ENCODE measurements around the gene PRCC. TPM values are rescaled to one million over a fixed set of nuclear protein-coding genes. Genes with fewer than 3 reads are reported as not detected.
A peak's percentile ranks its signal among the peaks of the same experiment; 100 is the strongest.

Gene PRCC
- total RNA-seq, 4 donors from 2014 or later: 22.7 to 71.9 (median 29.1) TPM

DNA sequence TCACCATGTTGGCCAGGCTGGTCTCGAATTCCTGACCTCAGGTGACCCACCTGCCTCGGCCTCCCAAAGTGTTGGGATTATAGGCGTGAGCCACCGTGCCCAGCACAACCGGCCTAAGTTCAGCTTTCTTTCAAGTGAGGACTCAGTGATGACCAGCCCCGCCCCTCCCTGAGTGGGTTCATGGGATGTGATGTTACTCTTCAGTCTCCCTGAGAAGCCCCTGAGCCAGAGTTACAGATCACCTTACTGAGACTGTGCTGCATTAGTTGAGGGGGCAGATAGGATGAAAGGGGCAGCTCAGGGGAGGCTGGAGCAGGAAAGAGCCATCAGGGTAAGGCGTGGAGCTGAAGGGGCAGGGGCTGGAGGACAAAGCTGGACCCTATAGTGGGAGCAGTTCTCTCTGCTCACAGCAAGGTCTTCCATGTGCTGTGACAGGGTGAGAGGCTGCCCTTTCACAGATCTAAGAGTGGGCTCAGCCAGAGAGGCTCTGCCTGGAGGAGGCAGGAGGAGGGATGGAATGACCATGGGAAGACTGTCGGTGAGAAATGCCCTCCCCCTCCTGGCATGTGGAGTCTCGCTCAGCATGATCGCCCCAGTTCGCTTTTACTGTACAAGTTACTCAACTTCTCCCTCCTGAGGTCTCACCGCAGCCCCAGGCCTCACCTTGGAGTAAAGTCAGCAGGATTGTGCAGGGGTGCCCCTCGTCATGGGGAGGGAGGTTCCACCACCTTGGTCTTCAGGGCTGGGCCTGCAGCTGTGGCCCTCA, 35.9 kb downstream of the PRCC start:
- DNase-seq: no peak
- Histone ChIP-seq H3K4me1 (peaks cover 5 to 20% of the 10 kb centered on the region in 2 donors), H3K36me3 (no peaks in the 10 kb centered on the region), H3K9me3 (no peaks in the 10 kb centered on the region), H3K27me3 (no peaks in the 10 kb centered on the region), H3K4me3 (no peak overlapping the region), H3K27ac (no peak overlapping the region)
- intact Hi-C loops (cut with DNase I; ENCODE audit: low total_unique reads): no loop called here
- no peak for TF ChIP-seq POLR2A (IDR thresholded peaks at IDR 0.05)
- TF ChIP-seq, protein P1, sequence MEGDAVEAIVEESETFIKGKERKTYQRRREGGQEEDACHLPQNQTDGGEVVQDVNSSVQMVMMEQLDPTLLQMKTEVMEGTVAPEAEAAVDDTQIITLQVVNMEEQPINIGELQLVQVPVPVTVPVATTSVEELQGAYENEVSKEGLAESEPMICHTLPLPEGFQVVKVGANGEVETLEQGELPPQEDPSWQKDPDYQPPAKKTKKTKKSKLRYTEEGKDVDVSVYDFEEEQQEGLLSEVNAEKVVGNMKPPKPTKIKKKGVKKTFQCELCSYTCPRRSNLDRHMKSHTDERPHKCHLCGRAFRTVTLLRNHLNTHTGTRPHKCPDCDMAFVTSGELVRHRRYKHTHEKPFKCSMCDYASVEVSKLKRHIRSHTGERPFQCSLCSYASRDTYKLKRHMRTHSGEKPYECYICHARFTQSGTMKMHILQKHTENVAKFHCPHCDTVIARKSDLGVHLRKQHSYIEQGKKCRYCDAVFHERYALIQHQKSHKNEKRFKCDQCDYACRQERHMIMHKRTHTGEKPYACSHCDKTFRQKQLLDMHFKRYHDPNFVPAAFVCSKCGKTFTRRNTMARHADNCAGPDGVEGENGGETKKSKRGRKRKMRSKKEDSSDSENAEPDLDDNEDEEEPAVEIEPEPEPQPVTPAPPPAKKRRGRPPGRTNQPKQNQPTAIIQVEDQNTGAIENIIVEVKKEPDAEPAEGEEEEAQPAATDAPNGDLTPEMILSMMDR (IDR thresholded peaks at IDR 0.05): no peak

- no peak for TF ChIP-seq POLR2A (IDR thresholded peaks at IDR 0.05)
- TF ChIP-seq, protein P1 (IDR thresholded peaks at IDR 0.05): no peak
- peaks cover 4 to 20% of the 10 kb centered on the region in 2 donors for H3K4me1 ChIP-seq
- H3K4me3 ChIP-seq: no peak overlapping the region
- H3K27me3 ChIP-seq: no peaks in the 10 kb centered on the region
- intact Hi-C loops (cut with DNase I; ENCODE audit: low total_unique reads): no loop called here
- H3K27ac ChIP-seq: peak overlapping the region in 1 of 2 donors; percentile 66
- H3K36me3 ChIP-seq: no peaks in the 10 kb centered on the region
- no peak for DNase-seq
- no peaks in the 10 kb centered on the region for H3K9me3 ChIP-seq
These were observed 36.7 kb downstream of the PRCC start for GRCh38 chr1:156804026-156804425.

GRCh38 chr1:156804572-156805243, 37.4 kb downstream of the PRCC start:
- intact Hi-C loops (cut with DNase I; ENCODE audit: low total_unique reads): no loop called here
- no peaks in the 10 kb centered on the region for H3K9me3 ChIP-seq
- DNase-seq: no peak
- H3K27ac ChIP-seq: peak overlapping the region; percentile 66 to 84
- H3K4me3 ChIP-seq: no peak overlapping the region
- peaks cover 4 to 20% of the 10 kb centered on the region in 2 donors for H3K4me1 ChIP-seq
- H3K36me3 ChIP-seq: no peaks in the 10 kb centered on the region
- TF ChIP-seq, protein P1 (IDR thresholded peaks at IDR 0.05): no peak
- no peak for TF ChIP-seq POLR2A (IDR thresholded peaks at IDR 0.05)
- no peaks in the 10 kb centered on the region for H3K27me3 ChIP-seq

GRCh38 chr1:156805766-156806511, 38.6 kb downstream of the PRCC start:
- H3K36me3 ChIP-seq: no peaks in the 10 kb centered on the region
- peaks cover 4 to 20% of the 10 kb centered on the region in 2 donors for H3K4me1 ChIP-seq
- DNase-seq: peak; percentile 83 to 90
- H3K27ac ChIP-seq: peak overlapping the region; percentile 66 to 84
- intact Hi-C loops (cut with DNase I; ENCODE audit: low total_unique reads): no loop called here
- H3K9me3 ChIP-seq: no peaks in the 10 kb centered on the region
- TF ChIP-seq POLR2A (IDR thresholded peaks at IDR 0.05): no peak
- TF ChIP-seq, protein P1 (IDR thresholded peaks at IDR 0.05): no peak
- H3K4me3 ChIP-seq: no peak overlapping the region
- no peaks in the 10 kb centered on the region for H3K27me3 ChIP-seq

All from uterus (tissue), 4 donors.